Ishikawa (cell line): Measurements from ENCODE around the gene EDC4.

Experiments
- EP300 ChIP-seq: IDR thresholded peaks from 2 replicates; pipeline ENCODE4 v1.6.1; 2012; ENCODE audit warnings: borderline replicate concordance
- TEAD4 ChIP-seq: IDR thresholded peaks from 2 replicates; pipeline ENCODE4 v1.6.1; 2012

- no peak for TF ChIP-seq EP300
- TF ChIP-seq TEAD4, result no peak
Measured at GRCh38 chr16:67883146-67883871, 10.5 kb downstream of the EDC4 start.
